Right kidney (tissue), 1 donor: ENCODE measurements around the gene FOXP1.

Experiments
- DNase-seq: peaks from one replicate; pipeline ENCODE4 v3.0.0-alpha.2; 2016

FOXP1 gene

GRCh38 chr3:71097557-71097956, 486.0 kb downstream of the FOXP1 start:
- DNase-seq: no peak

- no peak for DNase-seq
Measured at GRCh38 chr3:71095511-71096291, 487.8 kb downstream of the FOXP1 start.

GRCh38 chr3:71094658-71095209, 488.8 kb downstream of the FOXP1 start:
- DNase-seq: no peak

- no peak for DNase-seq
Measured at GRCh38 chr3:71092665-71093064, 490.9 kb downstream of the FOXP1 start.

GRCh38 chr3:71090207-71090606, 493.3 kb downstream of the FOXP1 start:
- no peak for DNase-seq

- DNase-seq: no peak
Measured at GRCh38 chr3:71089271-71089847, 494.2 kb downstream of the FOXP1 start.

- DNase-seq: no peak
Measured at GRCh38 chr3:71088742-71089141, 494.8 kb downstream of the FOXP1 start.

- DNase-seq: no peak
Measured at GRCh38 chr3:71088019-71088708, 495.4 kb downstream of the FOXP1 start.

- DNase-seq: no peak
Measured at GRCh38 chr3:71087143-71088018, 496.1 kb downstream of the FOXP1 start.

GRCh38 chr3:71086777-71087142, 496.8 kb downstream of the FOXP1 start:
- no peak for DNase-seq

GRCh38 chr3:71083726-71084131, 499.8 kb downstream of the FOXP1 start:
- DNase-seq: no peak

- no peak for DNase-seq
Measured at GRCh38 chr3:71082833-71083232, 500.7 kb downstream of the FOXP1 start.

GRCh38 chr3:71080517-71081083, 502.9 kb downstream of the FOXP1 start:
- DNase-seq: no peak

- no peak for DNase-seq
Measured at GRCh38 chr3:71078723-71079525, 504.6 kb downstream of the FOXP1 start.

- no peak for DNase-seq
Measured at GRCh38 chr3:71078199-71078598, 505.3 kb downstream of the FOXP1 start.

GRCh38 chr3:71077070-71077469, 506.5 kb downstream of the FOXP1 start:
- no peak for DNase-seq

- DNase-seq: no peak
Measured at GRCh38 chr3:71076361-71077002, 507.0 kb downstream of the FOXP1 start.

GRCh38 chr3:71075494-71075893, 508.0 kb downstream of the FOXP1 start:
- no peak for DNase-seq

- no peak for DNase-seq
Measured at GRCh38 chr3:71074423-71074822, 509.1 kb downstream of the FOXP1 start.

GRCh38 chr3:71072986-71073385, 510.5 kb downstream of the FOXP1 start:
- DNase-seq: no peak

- DNase-seq: no peak
Measured at GRCh38 chr3:71072287-71072686, 511.2 kb downstream of the FOXP1 start.
